ENCODE results near the gene PRDM12.

PRDM12 gene

DNA sequence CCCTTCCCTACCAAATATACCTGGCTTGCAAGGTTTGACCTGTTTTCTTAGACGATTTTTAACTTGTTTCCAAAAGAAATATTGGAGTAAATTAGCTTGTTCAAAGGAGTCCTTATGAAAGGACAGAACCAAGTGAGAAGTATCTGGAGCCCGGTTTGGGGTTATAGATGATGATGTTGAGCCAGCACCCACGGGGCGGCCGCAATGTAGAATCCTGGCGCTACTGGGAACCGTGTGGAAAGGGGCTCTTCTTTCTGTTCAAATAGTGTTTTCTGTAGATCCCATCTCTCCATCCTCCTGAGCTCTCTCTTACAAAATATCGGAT lies 28.7 kb downstream of the PRDM12 start:
- DNase-seq, result no peak

DNA sequence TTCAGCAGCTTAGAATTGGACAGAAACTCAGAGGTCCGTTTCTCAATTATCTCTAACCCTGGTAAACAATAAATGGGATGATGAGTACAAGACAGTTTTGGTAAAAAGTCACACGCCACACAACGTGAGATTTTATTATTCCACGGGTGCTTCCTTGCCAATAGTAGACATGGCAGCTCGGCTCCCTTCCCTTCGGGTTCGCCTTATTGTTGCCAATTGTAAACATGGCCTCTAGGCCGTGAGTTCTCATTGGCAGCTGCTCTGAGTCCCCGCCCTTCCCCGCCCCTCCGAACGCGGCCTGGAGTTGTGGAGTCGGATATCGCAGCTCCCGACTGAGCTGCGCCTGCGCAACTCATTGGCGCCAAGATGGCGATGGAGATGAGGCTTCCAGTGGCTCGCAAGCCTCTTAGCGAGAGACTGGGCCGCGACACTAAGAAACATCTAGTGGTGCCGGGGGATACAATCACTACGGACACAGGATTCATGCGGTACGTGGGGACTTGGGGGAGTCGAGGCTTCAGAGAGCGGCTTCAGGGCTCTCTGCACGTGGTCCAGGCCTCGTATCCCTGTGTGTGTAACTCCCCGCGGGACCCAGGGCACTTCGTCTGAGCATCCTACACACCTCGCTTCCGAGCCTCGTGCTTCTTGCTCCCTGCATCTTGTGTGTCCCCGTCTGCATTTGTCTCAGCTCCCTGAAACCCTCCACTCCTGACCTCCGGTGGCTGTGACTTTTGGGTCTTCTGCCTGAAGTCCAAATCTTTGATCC lies 29.2 kb downstream of the PRDM12 start, which contains the start of gene EXOSC2:
TSS of gene EXOSC2 (plus strand) at position 355 of the 766 bp plus-strand sequence. CDS start at position 367, 12 bp downstream.
- DNase-seq, result peak; percentile 95

DNA sequence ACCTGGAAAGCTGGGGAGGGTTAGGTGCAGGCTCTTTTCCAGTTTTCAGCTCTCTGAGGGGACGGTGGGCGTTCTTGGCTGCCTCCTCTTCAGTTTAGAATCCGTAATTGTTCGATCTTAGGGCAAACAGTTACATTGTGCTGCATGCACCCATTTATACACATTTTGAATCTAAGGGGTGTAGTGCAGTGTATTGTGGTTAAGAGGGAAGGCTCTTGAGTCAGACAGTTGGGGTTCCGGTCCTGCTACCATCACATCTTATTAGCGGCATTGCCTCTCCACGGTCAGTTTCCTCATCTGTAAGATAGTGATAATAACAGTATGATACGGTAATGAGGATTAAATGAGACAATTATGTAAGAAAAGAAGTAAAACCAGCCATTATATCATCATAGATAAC lies 29.8 kb downstream of the PRDM12 start:
- no peak for DNase-seq

DNA sequence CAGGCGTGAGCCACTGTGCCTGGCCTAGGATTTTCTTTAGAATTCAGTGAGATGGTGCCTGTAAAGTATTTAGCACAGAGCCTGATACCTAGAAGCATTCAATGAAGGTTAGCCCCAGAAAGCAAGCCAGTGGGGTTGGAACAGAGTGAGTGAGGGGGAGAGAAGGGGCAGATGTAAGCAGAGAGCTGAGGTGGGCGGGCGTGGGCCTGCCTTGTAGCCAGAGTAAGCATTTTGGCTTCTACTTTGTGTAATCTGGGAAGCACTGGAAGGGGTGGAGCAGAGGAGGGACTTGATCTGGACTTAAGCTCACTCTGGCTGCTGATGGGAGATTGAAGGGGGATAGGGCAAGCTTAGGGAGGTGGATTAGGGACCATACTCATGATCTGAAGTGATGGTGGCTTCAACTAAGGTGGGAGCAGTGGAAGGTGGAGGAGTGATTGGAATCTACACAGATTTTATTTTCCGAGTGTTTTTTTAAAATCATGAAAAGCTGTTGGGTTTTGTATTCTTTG lies 31.8 kb downstream of the PRDM12 start:
- DNase-seq, result no peak

DNA sequence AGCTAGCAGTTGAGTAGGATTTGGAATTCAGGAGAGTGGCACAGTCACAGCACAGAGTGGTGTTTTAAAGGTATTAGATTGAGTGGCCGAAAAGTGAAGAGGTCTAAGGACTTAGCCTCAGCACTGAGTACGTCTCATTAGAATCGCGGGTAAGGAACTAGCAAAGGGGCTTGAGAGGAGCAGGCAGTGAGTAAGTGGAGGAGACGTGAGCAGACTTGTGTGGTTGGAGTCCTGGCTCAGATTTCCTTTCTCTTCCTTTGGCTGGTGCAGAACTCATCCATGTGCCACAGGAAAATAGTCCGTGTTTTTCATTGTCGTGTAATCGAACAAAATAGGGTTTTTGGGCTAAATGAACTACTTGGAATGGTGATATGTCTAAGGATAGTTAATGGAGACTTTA lies 32.6 kb downstream of the PRDM12 start:
- DNase-seq, result no peak

DNA sequence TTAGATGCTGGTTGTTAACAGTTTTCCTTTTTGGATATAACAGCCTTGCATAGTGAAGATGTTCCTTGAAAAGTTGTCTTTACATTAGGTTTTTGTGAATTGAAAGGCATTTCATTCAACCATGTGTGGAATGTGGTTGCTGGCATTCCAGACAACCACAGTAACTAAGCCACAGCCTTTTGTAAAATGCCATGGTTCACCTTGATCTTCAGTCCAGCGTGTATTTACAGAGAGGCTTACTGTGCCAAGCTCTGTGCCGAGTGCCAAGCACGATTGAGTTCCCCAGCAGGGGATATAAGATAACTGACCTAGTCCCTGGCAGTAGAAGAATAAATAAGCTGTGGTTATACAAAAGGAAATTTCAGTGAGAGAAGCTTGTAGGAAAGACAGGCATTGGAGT lies 34.1 kb downstream of the PRDM12 start:
- no peak for DNase-seq

DNA sequence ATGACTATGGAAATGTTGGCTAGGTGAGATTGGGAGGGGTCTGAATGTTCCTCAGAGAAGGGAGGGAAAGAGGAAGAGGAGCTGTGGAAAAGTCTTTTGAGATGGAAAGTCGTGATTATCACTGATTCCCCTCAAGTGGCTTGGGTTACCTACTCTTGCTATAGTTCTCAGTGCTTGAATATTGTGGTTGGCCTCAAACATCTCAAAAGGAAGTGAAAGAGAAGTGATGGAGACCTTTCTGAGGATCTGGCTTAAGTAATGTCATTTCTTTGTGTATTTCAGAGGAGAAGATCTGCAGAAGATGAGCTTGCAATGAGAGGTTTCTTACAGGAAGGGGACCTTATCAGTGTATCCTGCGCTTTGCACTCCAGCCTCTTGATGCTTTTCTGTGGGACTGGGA lies 34.7 kb downstream of the PRDM12 start:
- no peak for DNase-seq

DNA sequence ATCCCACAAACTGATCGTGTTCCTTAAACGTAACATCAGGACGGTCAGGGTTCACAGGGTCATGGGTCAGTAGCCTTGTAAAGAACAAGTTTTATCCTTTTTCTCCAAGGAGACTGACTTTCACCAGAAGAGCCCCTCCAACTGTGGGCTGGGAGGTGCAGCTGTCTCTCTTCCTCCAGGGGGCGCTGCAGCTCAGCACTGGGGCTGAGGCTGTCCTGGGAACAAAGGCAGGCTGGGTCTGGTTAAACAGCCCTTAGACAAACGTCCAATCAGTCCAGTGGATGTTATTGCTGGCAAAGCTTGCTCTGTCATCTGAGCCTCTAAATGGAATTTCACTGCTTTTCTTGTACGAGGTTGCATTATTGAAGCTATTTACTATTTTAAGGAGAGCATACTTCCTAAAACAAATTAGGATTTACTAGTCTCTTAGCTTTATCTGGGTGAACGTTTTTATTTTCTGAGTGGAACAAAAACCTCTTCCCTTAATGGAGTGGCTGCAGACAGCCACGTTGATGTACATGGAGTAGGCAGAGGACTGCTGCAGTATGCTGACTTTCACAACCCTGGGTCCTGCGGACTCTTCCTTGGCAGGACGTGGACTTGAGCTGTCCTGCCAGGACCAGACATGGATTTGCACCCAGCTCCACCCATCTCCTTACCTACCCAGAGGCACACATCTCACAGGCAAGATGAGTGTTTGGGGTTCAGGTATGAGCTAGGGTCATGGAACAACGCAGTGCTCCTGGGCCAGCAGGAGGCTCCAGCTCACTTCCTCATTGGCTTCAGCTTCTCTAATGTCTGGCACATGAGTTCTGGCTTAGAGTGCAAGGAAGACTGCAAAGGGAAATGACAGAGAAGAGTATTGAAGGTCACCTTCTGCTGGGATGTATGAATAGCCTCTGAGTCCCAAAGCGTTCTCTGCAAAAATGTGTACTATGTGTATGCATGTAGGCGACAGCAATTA lies 36.9 kb downstream of the PRDM12 start:
- DNase-seq, result peak; percentile 32

DNA sequence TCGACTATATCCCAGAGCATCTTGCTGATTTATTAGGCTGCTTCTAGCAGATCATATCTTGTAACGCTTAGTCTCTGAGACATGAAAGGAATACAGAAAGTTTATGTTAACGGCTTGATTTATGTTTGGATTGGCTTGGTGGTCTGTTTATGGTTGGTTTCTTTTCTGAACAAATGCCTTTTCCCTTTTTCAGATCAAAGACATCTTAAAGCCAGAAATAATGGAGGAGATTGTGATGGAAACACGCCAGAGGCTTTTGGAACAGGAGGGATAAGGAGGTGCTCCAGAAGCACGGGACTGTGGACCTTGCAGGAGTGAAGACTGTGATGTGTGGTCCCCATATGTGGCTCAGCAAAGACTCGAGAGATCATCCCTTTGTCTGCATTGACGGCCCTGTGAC lies 39.1 kb downstream of the PRDM12 start:
- DNase-seq, result no peak

DNA sequence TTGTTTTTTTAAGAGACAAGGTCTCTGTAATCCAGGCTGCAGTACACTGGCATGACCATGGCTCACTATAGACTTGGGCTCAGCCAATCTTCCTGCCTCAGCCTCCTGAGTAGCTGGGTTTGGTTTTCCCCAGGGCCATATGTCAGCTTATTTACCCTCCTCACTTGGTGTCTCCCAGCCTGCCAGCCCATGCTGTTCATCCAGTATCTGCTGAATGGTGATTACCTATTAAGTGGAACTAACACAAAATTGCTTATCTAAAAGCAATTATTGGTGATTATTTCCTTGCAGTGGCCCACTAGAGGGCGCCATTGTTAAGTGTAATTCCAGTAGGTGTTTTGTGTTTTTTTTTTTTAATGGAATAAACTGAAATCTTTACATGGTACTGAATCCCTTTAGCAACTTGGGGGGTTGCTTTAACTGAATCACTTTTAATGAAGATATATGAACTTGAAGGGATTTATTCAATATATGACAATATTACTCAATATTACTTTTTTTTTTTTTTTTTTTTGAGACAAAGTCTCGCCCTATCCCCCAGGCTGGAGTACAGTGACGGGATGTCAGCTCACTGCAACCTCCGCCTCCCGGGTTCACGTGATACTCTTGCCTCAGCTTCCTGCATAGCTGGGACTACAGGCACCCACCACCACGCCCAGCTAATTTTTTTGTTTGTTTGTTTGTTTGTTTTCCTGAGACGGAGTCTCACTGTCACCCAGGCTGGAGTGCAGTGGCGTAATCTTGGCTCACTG lies 43.0 kb downstream of the PRDM12 start:
- DNase-seq, result peak; percentile 59

DNA sequence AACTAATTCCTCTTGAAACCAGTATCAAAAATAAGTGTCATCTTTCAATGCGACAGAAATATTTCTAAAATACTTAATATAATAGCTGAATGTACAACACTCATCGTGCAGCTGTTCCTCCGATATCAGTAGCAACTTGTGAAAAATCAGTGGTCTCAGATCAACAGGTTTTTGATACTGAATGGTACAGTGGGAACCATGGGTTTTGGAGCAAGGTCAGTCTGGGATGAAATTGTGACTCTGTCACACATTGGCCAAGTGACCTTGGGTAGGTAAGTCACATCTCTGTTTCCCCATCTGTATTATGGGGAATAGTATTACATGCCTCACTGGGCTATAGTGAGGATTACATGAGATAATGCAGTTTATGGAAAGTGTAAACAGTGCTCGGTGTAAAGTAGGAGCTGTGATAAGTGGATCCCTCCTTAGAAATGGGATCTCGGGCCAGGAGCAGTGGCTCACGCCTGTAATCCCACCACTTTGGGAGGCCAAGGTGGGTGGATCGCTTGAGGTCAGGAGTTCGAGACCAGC lies 46.5 kb downstream of the PRDM12 start:
- DNase-seq, result no peak

DNA sequence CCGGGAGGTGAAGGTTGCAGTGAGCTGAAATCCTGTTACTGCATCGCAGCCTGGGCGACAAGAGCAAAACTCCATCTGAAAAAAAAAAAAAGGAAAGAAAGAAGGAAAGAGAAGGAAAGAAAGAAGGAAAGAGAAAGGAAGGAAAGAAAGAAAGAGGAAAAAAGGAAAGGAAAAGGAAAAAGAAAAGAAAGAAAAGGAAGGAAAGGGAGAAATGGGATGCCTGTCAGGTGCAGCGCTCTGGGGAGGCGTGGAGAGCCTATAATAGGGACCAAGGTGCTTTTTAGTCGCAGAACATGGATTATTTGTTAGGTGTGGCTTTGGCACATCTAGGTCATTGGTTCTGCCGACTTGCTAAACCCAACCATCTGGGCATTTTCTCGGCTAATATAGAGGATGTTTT lies 47.1 kb downstream of the PRDM12 start:
- no peak for DNase-seq

DNA sequence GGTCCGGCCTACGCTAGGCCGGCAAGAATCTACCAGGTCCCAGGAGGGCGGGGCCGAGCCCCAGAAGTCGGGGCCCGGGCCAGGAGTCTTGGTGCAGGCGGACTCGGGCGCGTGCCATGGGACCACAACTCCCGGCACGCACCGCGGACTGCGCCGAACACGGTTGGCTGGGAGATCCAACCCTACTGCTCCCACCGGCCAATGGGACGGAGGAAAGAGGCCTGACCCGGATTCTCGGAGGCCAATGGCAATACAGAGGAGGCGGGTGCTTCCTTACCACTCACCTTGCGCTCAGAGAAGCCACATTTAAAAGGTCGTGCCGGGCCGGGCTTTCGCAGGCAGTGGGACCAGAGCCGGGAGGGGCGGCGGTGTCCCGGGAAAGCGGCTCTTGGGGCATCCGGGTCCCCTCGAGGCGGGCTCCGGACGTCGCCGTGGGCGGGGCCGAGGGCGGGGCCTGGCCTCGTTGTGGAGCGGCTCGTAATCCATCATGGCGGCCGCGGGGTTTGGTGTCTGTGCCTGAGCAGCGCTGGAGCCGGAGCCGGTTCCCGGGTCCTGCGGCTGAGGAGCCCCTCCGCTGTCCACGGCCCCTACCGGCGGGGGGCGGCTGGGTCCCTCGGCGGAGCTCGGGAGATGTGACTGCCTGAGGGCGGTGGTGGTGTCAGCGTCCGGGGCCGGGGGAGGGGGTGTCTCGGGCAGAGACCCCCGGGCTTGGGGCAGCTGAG lies 48.3 kb downstream of the PRDM12 start:
- DNase-seq, result peak; percentile 93

DNA sequence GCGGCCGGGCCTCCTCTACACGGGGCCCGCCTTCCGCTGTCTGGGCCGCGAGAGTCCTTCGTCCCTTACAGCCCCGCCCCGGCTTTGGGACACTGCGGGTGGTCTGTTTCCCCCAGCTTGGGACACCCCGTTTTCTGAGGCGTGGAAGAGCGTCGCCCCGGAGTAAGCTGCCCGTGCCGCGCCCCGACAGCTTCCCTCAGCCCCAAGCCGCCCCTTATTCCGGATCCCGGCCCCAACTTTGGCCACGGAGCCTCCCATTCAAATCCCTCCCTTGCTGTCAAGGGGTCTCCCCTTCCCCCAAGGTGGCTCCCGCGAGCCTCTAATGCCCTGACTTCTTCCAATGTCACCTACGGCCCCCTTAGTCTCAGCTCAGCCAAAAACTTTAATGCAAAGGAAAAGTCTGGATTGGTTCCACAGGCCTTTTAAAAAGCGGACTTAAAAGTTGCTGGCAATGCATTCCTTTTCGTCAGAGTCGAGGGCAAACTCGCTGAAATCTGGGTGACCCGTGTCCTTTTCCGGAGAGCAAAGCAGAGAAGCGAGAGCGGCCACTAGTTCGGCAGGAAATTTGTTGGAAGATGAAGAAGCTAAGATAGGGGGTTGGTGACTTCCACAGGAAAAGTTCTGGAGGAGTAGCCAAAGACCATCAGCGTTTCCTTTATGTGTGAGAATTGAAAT lies 49.0 kb downstream of the PRDM12 start:
- DNase-seq, result peak; percentile 7

DNA sequence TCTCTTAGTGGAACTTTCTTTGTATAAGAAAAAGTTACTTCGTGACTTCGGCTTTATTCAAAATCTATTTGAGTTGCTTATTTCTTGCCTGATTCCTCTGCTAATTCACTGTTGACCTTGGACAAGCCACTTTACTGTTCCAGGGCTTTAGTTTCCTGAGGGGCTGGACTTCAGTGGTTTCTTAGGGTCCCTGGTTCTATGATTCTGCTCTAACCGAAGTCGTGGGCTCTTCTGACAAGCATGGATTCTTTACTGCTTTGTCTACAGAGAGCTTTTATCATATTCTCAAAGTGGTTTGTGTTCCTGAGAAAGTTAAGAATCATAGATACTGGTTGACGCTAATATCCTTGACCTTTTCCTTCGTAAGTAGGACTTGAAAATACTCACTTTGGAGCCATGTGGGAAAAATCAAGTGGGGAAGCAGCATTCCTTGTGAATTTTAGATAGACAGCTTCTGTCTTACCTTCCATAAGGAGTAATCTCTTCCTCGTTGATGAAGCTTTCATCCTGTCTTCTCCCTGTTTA lies 50.3 kb downstream of the PRDM12 start:
- no peak for DNase-seq

DNA sequence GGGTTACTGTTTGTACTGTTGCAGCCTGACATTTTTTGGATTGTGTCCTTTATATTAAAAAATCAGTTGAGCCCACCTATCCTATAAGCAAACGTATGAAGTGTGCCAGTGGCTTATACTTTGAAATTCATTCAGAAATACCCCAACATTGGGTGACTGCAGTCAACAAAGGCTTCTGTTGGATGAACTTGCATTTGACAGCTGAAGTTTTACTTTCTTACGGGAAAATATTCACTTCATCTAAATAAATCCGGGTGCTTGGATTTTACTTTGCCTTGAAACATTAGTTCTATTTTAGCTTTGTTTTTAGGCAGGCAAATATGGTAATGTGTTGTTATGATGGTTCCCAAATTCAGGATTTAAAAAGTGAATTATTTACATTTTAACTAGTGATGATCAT lies 50.9 kb downstream of the PRDM12 start:
- DNase-seq, result no peak

DNA sequence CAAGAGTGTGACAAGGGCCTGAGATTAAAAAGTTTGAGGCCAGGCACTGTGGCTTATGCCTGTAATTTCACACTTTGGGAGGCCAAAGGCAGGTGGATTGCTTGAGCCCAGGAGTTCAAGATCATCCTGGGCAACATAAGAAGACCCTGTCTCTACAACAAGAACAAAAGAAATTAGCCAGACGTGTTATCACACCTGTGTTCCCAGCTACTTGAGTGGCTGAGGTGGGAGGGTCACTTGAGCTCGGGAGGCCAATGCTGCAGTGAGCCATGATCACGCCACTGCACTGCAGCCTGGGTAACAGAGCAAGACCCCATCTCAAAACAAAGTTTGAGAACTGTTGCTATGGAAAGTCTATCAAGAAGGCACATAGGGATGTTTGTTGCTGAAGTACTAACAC lies 54.2 kb downstream of the PRDM12 start:
- no peak for DNase-seq

DNA sequence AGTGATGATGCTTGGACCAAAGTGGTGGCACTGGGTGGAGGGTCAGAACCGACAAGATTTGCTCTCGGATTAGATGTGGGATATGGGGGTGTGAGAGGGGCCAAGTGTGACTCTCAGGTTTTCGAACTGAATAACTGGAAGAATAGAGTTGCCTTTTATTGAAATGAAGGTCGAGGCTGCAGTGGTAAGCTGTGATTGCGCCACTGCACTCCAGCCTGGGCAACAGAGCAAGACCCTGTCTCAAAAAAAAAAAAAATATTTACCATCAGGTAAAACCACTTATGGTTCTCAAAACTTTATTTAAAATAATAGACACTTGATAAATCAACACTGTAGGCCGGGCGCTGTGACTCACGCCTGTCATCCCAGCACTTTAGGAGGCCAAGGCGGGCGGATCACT lies 56.4 kb downstream of the PRDM12 start:
- DNase-seq, result no peak

DNA sequence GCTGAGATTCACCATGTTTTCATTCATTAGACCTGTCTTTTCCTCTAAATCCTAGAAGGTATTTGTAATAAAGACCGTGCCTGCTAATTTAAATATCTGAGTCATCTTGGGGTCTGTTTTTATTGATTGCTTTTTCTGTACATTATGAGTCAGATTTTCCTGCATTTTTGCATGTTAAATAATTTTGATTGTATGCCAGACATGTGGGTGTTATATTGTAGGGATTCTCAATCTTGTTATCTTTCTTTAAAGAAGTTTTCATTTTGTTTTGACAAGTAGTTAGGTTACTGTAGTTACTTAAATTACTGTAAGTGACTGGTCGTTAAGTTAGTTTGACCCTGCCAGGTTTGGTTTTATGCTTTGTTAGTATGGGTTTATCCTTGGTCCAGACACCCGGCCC lies 64.3 kb downstream of the PRDM12 start:
- DNase-seq, result no peak

DNA sequence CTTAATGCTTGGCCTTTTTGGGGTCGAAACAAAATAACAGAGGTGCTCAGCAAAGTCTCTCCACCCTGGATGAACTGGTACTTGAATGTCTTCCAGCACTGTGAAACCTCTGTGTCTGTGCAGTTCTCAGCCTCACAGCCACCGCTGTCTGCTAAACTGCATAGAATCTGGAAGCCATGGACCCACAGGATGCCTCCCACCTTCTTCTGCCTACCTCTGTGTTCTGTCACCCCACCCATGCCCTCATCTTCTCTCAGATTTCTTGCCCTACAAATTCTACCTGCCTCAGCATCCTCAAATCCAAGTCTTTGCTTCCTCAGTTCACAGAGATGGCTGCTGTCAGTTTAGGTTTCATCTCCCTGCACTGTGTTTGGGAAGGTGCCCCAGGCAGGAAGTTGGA lies 64.8 kb downstream of the PRDM12 start:
- no peak for DNase-seq

DNA sequence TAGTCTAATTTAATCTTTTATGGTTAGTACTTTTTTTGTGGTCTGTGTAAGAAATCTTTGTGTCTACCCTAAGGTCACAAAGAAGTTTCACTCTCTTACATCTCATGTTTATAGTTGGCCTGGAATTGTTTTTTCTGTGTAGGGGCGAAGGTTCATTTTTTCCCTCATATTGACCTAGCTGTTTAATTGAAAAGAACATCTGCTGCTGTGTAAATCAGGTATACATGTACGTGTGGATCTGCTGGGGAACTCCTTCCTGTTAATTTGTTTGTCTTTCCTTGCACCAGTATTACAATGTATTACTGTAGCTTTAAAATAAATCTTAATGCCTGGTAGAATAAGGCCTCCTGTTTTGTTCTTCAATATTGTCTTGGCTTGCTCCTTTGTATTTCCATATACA lies 67.0 kb downstream of the PRDM12 start:
- DNase-seq, result peak; percentile 22

Measured in NCI-H1105 treated with DMSO at 0.1 percent for 48 hours (cell line).